ENCODE measurements around the gene TNFAIP8L2. TPM values are rescaled to one million over a fixed set of nuclear protein-coding genes. Genes with fewer than 3 reads are reported as not detected.
"Not testable (repeated sequence)": the region's sequence is repeated elsewhere in the genome, so short reads cannot be mapped to it uniquely, and the experiment has no call there.

TNFAIP8L2 gene
- total RNA-seq, 1 experiment from 2014 or later = not detected

DNA sequence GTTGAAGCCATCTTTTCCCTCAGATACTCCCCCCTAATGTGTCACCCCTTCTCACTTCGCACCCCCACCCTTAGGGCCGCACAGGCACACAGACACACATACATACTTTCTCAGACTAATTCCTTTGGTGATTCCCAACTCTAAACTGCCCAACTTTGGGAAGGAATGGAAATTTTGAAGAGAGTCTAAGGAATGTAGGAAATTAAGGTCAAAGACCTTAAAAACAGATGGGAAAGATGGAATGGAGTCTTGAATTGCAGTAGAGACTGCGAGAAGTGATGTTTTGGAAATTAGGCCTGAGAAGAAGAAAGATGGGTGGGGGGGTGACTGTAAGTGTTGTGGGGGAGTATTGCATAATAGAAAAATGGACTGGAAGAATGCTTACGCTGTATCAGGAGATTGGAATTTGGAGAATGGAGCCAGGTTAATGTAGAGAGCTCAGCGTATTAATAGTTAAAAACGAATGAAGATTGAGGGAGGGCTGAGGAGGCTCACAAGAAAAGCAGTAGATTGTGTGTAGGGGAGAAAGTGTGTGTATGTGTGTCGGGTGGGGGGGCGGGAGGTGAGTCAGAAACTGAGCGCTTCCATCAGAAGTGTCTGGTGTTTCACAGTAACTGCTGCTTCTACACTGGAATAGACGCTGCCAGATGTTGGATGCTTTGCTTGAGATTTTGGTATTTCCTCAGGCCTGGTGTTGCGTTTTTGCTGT, 43.6 kb downstream of the TNFAIP8L2 start:
- CTCF ChIA-PET = interaction anchor here (0.6 to 1.0 kb wide), 5 partner anchors 10 to 151 kb away, joined by 3 to 6 read pairs (median 4); partner anchors contain the start of genes PSMD4 and VPS72
- peak overlapping the region; percentile 96 for H3K4me3 Mint-ChIP-seq (ENCODE audit: low read depth, unreplicated experiment)
- BruUV-seq (replicated peaks) = no TSS peak
- no peaks in the 10 kb centered on the region for H3K27me3 Mint-ChIP-seq (ENCODE audit: unreplicated experiment)
- no peaks in the 10 kb centered on the region for H3K9me3 Mint-ChIP-seq (ENCODE audit: low read depth, unreplicated experiment)
- DNase-seq = no peak
- H3K36me3 Mint-ChIP-seq (ENCODE audit: insufficient read depth, unreplicated experiment) = peaks cover 62% of the 10 kb centered on the region
- H3K27ac Mint-ChIP-seq (ENCODE audit: unreplicated experiment) = peak overlapping the region; percentile 95
- intact Hi-C loops (cut with micrococcal nuclease; ENCODE audit: unreplicated experiment) = loop anchor here (5.0 to 10.0 kb wide), 2 partner anchors 312 to 635 kb away; partner anchors contain the start of genes C2CD4D, CGN and RORC
- TF ChIP-seq, protein P1, sequence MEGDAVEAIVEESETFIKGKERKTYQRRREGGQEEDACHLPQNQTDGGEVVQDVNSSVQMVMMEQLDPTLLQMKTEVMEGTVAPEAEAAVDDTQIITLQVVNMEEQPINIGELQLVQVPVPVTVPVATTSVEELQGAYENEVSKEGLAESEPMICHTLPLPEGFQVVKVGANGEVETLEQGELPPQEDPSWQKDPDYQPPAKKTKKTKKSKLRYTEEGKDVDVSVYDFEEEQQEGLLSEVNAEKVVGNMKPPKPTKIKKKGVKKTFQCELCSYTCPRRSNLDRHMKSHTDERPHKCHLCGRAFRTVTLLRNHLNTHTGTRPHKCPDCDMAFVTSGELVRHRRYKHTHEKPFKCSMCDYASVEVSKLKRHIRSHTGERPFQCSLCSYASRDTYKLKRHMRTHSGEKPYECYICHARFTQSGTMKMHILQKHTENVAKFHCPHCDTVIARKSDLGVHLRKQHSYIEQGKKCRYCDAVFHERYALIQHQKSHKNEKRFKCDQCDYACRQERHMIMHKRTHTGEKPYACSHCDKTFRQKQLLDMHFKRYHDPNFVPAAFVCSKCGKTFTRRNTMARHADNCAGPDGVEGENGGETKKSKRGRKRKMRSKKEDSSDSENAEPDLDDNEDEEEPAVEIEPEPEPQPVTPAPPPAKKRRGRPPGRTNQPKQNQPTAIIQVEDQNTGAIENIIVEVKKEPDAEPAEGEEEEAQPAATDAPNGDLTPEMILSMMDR (IDR thresholded peaks at IDR 0.05; ENCODE audit: unreplicated experiment) = no peak
- H3K4me1 Mint-ChIP-seq (ENCODE audit: low read depth, unreplicated experiment) = peaks cover 31% of the 10 kb centered on the region

- Mint-ChIP-seq H3K36me3 (ENCODE audit: insufficient read depth, unreplicated experiment) (peaks cover 45% of the 10 kb centered on the region), H3K4me1 (ENCODE audit: low read depth, unreplicated experiment) (peaks cover 13% of the 10 kb centered on the region)
- BruUV-seq (replicated peaks); H3K9me3 Mint-ChIP-seq (ENCODE audit: low read depth, unreplicated experiment); H3K27me3 Mint-ChIP-seq (ENCODE audit: unreplicated experiment); DNase-seq; H3K4me3 Mint-ChIP-seq (ENCODE audit: low read depth, unreplicated experiment); H3K27ac Mint-ChIP-seq (ENCODE audit: unreplicated experiment); intact Hi-C loops (cut with micrococcal nuclease; ENCODE audit: unreplicated experiment): not testable (repeated sequence)
- CTCF ChIA-PET = interaction anchor here (0.6 kb wide), 1 partner anchor 105 kb away, joined by 9 read pairs; no protein-coding TSS in a partner anchor
Observed at GRCh38 chr1:151205381-151205965, 49.0 kb downstream of the TNFAIP8L2 start.

Other genes with a start within 250 kb of the TNFAIP8L2 start
- gene SETDB1, start 230.3 kb upstream of the TNFAIP8L2 start, total RNA-seq (2022) = 64.9 and 70.6 TPM in 2 replicates
- gene CERS2, start 181.8 kb upstream of the TNFAIP8L2 start, total RNA-seq (2022) = 214 and 226 TPM in 2 replicates
- gene ANXA9, start 174.4 kb upstream of the TNFAIP8L2 start, total RNA-seq (2022) = 15.4 and 20.1 TPM in 2 replicates
- 17.2 and 17.6 TPM in 2 replicates for gene MINDY1, start 149.7 kb upstream of the TNFAIP8L2 start, total RNA-seq (2022)
- 15.9 and 16.0 TPM in 2 replicates for gene PRUNE1, start 148.2 kb upstream of the TNFAIP8L2 start, total RNA-seq (2022)
- gene BNIPL, start 120.1 kb upstream of the TNFAIP8L2 start, total RNA-seq (2022) = 1.2 and 2.4 TPM in 2 replicates
- 8.5 and 9.5 TPM in 2 replicates for gene C1orf56, start 108.9 kb upstream of the TNFAIP8L2 start, total RNA-seq (2022)
- gene CDC42SE1, start 97.0 kb upstream of the TNFAIP8L2 start, total RNA-seq (2022) = 103 and 110 TPM in 2 replicates
- 1.5 and 2.1 TPM in 2 replicates for gene MLLT11, start 96.3 kb upstream of the TNFAIP8L2 start, total RNA-seq (2022)
- 10.9 and 13.6 TPM in 2 replicates for gene GABPB2, start 85.9 kb upstream of the TNFAIP8L2 start, total RNA-seq (2022)
- gene SEMA6C, start 10.0 kb upstream of the TNFAIP8L2 start, total RNA-seq (2022) = 2.2 and 2.5 TPM in 2 replicates
- 7.6 and 9.7 TPM in 2 replicates for gene LYSMD1, start 9.3 kb downstream of the TNFAIP8L2 start, total RNA-seq (2022)
- 47.3 and 49.8 TPM in 2 replicates for gene SCNM1, start 9.5 kb downstream of the TNFAIP8L2 start, total RNA-seq (2022)
- 1.6 and 2.1 TPM in 2 replicates for gene TMOD4, start 19.3 kb downstream of the TNFAIP8L2 start, total RNA-seq (2022)
- gene VPS72, start 33.5 kb downstream of the TNFAIP8L2 start, total RNA-seq (2022) = 91.4 and 111 TPM in 2 replicates
- gene PIP5K1A, start 41.9 kb downstream of the TNFAIP8L2 start, total RNA-seq (2022) = 86.6 and 96.2 TPM in 2 replicates
- 302 and 325 TPM in 2 replicates for gene PSMD4, start 98.1 kb downstream of the TNFAIP8L2 start, total RNA-seq (2022)
- gene ZNF687, start 125.7 kb downstream of the TNFAIP8L2 start, total RNA-seq (2022) = 42.9 and 43.4 TPM in 2 replicates
- gene PI4KB, start 170.8 kb downstream of the TNFAIP8L2 start, total RNA-seq (2022) = 50.7 and 57.6 TPM in 2 replicates
- gene RFX5, start 190.6 kb downstream of the TNFAIP8L2 start, total RNA-seq (2022) = 82.4 and 88.1 TPM in 2 replicates
- 7.8 and 9.8 TPM in 2 replicates for gene SELENBP1, start 216.1 kb downstream of the TNFAIP8L2 start, total RNA-seq (2022)
- gene PSMB4, start 242.9 kb downstream of the TNFAIP8L2 start, total RNA-seq (2022) = 355 and 411 TPM in 2 replicates

Data from Calu3 (cell line).